Measurements from ENCODE around the gene TREH. TPM values are rescaled to one million over a fixed set of nuclear protein-coding genes. Genes with fewer than 3 reads are reported as not detected.
"Not testable (repeated sequence)": the region's sequence is repeated elsewhere in the genome, so short reads cannot be mapped to it uniquely, and the experiment has no call there.

Gene TREH
- total RNA-seq, 2 experiments from 2014 or later: not detected

DNA sequence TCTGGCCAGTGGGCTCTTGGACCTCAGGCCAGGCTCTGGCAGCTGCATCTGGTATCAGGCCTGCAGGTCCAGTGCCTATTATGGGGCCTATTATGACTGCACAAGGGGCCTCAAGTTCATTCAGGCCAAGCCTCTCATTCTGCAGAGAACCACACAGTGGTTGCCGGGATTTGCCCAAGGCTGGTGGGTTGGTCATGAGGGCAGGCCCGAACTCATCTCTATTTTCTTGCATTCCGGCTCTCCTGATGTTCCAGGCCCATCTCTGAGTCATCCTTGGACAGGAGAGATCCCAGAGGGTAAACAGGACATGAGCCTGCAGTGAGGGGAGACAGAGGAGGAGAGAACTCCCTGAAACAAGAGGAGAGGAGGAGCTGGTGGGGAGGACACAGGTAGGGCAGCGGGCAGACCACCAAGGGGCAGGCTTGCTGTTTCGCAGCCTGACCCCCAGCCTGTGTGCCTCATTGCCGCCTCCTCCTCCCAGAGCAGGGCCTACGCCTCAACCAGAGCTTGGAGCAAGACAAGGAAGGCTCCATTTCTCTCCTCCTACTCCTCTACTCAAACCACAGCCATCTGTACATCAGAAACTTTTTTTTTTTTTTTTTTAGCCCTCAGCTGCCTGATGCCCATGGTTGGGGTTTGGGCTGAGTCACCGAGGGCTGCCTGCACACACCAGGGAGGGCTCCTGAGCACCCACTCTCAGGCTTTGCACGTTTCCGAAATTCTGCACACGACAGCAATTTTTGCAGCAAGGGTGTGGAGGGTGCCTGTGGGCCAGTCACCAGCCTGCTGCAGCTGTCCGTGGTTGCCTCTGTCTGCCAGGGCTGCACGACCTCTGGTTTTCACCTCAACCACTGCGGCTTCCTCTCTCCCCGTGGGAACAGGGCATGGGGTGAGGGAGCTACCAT is 12.7 kb upstream of the TREH start:
- intact Hi-C loops (cut with micrococcal nuclease): loop anchor here (5.0 kb wide), 1 partner anchor 410 kb away; the partner anchor contains the start of gene DPAGT1
- no peak overlapping the region for H3K27ac Mint-ChIP-seq
- DNase-seq: peak; percentile 63
- H3K36me3 Mint-ChIP-seq (ENCODE audit: low read depth): no peaks in the 10 kb centered on the region
- CTCF ChIA-PET: interaction anchor here (0.5 to 5.6 kb wide), 10 partner anchors 13 to 342 kb away, joined by 3 to 49 read pairs (median 4); partner anchors contain the start of genes CXCR5, DDX6 and UPK2
- no peaks in the 10 kb centered on the region for H3K27me3 Mint-ChIP-seq (ENCODE audit: low read depth)
- H3K4me3 Mint-ChIP-seq: no peak overlapping the region
- H3K4me1 Mint-ChIP-seq (ENCODE audit: low read depth): peaks cover 63% of the 10 kb centered on the region
- H3K9me3 Mint-ChIP-seq: no peaks in the 10 kb centered on the region

DNA sequence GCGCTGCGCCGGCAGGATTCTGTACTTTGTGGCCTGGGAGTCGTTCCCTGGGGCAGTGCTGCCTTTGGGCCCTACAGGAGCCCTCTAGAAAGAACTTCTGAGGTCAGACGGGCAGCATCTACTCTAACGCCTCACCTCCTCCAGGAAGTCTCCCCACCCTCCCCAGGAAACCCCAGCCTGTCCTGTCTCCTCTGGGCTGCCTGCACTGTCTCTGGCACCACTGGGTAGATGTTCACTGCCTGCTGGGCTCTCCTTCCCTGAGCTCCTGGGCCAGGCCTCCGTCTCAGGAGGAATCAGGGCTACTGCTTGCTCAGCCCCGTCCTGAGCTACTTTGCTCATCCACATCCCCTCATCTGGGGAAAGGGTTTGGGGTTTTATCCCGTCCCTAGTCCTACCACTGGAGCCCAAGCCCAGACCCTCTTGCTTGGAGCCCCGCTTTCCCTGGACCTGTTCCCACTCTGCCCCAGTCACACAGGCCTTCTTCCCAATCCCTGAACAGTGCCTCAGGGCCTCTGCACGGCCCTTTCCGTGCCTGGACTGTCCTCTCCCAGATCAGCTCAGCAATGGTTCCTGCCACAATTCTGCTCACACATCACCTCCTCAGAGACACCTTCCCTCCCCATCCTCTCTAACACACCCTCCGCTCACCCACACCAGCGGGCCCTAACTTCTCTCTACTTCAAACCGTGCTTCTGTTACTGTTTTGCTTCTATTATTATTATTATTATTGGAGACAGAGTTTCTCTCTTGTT is 11.3 kb upstream of the TREH start:
- H3K4me1 Mint-ChIP-seq (ENCODE audit: low read depth): peaks cover 51% of the 10 kb centered on the region
- no peaks in the 10 kb centered on the region for H3K36me3 Mint-ChIP-seq (ENCODE audit: low read depth)
- peak overlapping the region; percentile 82 for H3K27ac Mint-ChIP-seq
- intact Hi-C loops (cut with micrococcal nuclease): loop anchor here (1.0 to 5.0 kb wide), 6 partner anchors 100 to 412 kb away; partner anchors contain the start of genes CXCR5, DPAGT1 and UPK2
- no peaks in the 10 kb centered on the region for H3K9me3 Mint-ChIP-seq
- CTCF ChIA-PET: interaction anchor here (0.6 to 5.6 kb wide), 37 partner anchors 8 to 365 kb away, joined by 3 to 49 read pairs (median 5); partner anchors contain the start of genes CXCR5, PHLDB1 and UPK2
- no peaks in the 10 kb centered on the region for H3K27me3 Mint-ChIP-seq (ENCODE audit: low read depth)
- no peak overlapping the region for H3K4me3 Mint-ChIP-seq
- DNase-seq: no peak

DNA sequence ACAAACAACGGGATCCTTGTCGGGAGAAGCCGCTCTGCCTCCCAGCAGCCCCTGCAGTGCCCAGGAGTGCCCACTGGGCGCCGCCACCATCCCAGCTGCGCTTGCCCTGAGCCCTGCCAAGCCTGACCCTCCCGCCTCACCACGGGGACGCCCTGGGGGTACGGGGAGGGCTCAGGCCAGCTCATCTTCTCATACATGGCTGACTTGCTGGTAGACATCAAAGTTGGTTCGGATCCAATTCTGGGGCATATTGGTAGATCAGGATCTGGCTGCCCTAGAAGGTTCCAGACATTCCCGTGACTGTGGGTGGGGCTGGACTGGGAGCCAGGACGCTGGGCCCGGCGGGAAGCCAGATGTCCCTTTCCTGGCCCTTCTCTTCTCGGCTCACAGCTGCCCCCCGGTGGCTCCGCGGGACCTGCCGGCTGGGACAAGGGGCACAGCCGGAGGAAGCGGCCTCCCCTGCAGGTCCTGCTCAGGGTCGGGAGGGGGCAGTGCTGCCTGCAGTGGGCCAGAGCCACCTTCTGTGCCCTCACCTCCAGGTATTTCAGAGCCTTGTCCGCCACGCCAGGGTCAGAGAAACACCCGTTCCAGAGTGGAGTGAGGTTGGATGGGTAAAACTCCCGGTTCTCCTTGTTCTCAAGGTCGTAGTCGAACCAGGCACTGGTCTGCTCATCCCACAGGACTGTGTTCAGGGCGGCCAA is 10.6 kb upstream of the TREH start:
- peak overlapping the region; percentile 82 for H3K27ac Mint-ChIP-seq
- peak overlapping the region; percentile 77 for H3K4me3 Mint-ChIP-seq
- H3K9me3 Mint-ChIP-seq: no peaks in the 10 kb centered on the region
- intact Hi-C loops (cut with micrococcal nuclease): loop anchor here (1.0 to 5.0 kb wide), 6 partner anchors 100 to 412 kb away; partner anchors contain the start of genes CXCR5, DPAGT1 and UPK2
- H3K36me3 Mint-ChIP-seq (ENCODE audit: low read depth): no peaks in the 10 kb centered on the region
- CTCF ChIA-PET: interaction anchor here (0.6 to 5.6 kb wide), 63 partner anchors 9 to 366 kb away, joined by 3 to 49 read pairs (median 4); partner anchors contain the start of genes CXCR5, DDX6, PHLDB1 and TRAPPC4
- DNase-seq: peak; percentile 96
- H3K4me1 Mint-ChIP-seq (ENCODE audit: low read depth): peaks cover 46% of the 10 kb centered on the region
- H3K27me3 Mint-ChIP-seq (ENCODE audit: low read depth): no peaks in the 10 kb centered on the region

DNA sequence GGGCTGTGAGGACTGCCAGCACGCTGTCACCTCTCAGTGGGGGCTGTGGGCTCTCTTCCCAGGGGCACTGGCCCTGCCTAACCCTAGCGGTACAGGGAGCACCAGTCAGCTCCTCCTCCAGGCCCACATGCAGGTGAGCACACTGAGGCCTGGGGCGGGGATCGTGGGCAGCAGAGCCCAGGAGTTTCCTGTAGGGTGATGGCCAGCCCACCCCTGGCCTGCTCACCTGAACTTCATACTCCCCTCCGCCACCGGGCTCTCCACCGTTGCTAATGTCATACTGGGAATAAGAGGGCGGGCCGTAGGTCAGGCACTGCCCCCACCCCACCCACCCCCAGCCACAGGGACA is 10.0 kb upstream of the TREH start:
- no peaks in the 10 kb centered on the region for H3K9me3 Mint-ChIP-seq

DNA sequence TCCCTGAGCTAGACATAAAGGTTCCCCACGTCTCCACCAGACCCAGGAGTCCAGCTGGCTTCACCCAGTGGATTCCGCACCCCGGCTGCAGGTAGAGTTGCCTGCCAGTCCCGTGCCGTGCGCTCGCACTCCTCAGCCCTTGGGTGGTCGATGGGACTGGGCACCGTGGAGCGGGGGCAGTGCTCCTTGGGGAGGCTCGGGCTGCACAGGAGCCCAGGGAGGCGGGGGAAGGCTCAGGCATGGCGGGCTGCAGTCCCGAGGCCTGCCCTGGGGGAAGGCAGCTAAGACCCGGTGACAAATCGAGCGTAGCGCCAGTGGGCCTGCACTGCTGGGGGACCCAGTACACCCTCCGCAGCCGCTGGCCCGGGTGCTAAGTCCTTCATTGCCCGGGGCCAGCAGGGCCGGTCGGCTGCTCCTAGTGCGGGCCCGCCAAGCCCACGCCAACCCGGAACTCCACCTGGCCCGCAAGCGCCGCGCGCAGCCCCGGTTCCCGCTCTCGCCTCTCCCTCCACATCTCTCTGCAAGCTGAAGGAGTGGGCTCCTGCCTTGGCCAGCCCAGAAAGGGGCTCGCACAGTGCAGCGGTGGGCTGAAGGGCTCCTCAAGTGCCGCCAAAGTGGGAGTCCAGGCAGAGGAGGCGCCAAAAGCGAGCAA is 9.5 kb upstream of the TREH start:
- H3K27ac Mint-ChIP-seq: no peak overlapping the region
- no peak for DNase-seq
- no peaks in the 10 kb centered on the region for H3K9me3 Mint-ChIP-seq
- CTCF ChIA-PET: interaction anchor here (0.5 to 5.6 kb wide), 42 partner anchors 8 to 633 kb away, joined by 3 to 49 read pairs (median 5); partner anchors contain the start of genes CXCR5, DDX6, TRAPPC4 and TREH
- H3K27me3 Mint-ChIP-seq (ENCODE audit: low read depth): no peaks in the 10 kb centered on the region
- no peaks in the 10 kb centered on the region for H3K36me3 Mint-ChIP-seq (ENCODE audit: low read depth)
- H3K4me1 Mint-ChIP-seq (ENCODE audit: low read depth): peaks cover 38% of the 10 kb centered on the region
- H3K4me3 Mint-ChIP-seq: no peak overlapping the region
- intact Hi-C loops (cut with micrococcal nuclease): no loop called here

More for the DNA sequence above, 10.0 kb upstream of the TREH start:
- intact Hi-C loops (cut with micrococcal nuclease): no loop called here
- no peak overlapping the region for H3K4me3 Mint-ChIP-seq
- H3K27ac Mint-ChIP-seq: no peak overlapping the region
- H3K36me3 Mint-ChIP-seq (ENCODE audit: low read depth): no peaks in the 10 kb centered on the region
- peaks cover 41% of the 10 kb centered on the region for H3K4me1 Mint-ChIP-seq (ENCODE audit: low read depth)
- CTCF ChIA-PET: interaction anchor here (0.5 to 5.6 kb wide), 62 partner anchors 9 to 367 kb away, joined by 3 to 49 read pairs (median 4); partner anchors contain the start of genes CXCR5, DDX6, PHLDB1 and TRAPPC4
- DNase-seq: peak; percentile 23
- H3K27me3 Mint-ChIP-seq (ENCODE audit: low read depth): no peaks in the 10 kb centered on the region

DNA sequence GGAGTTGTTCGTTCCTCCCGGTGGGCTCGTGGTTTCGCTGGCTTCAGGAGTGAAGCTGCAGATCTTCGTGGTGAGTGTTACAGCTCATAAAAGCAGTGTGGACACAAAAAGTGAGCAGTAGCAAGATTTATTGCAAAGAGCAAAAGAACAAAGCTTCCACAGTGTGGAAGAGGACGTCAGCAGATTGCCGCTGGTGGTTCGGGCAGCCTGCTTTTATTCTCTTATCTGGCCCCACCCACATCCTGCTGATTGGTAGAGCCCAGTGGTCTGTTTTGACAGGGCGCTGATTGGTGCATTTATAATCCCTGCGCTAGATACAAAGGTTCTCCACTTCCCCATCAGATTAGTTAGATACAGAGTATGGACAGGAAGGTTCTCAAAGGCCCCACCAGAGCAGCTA is 8.9 kb upstream of the TREH start:
- H3K9me3 Mint-ChIP-seq; H3K4me3 Mint-ChIP-seq; H3K27me3 Mint-ChIP-seq (ENCODE audit: low read depth); H3K27ac Mint-ChIP-seq; intact Hi-C loops (cut with micrococcal nuclease); H3K36me3 Mint-ChIP-seq (ENCODE audit: low read depth): not testable (repeated sequence)
- DNase-seq: peak; percentile 47
- H3K4me1 Mint-ChIP-seq (ENCODE audit: low read depth): peaks cover 34% of the 10 kb centered on the region
- CTCF ChIA-PET: interaction anchor here (0.7 to 5.6 kb wide), 11 partner anchors 9 to 634 kb away, joined by 3 to 49 read pairs (median 4); partner anchors contain the start of gene UPK2

DNA sequence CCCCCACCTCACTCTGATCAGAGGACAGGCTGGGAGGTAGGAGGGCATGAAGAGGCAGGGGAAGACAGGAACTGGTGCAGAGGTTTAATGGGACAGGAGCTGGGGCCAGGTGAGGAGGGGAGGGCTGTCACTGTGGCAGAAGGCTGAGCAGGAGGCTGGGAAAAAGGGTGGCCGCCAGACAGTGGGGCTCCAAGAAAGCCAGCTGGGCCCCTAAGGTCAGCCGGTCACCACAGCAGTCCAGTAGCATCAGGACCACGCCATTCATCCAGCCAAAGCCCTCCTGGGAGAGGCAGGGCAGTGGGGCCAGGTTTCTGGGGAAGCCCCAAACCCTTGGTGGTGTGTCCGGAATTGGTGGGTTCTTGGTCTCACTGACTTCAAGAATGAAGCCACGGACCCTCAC is 8.5 kb upstream of the TREH start:
- Mint-ChIP-seq H3K9me3 (no peaks in the 10 kb centered on the region), H3K36me3 (ENCODE audit: low read depth) (no peaks in the 10 kb centered on the region), H3K27ac (no peak overlapping the region), H3K4me1 (ENCODE audit: low read depth) (peaks cover 31% of the 10 kb centered on the region), H3K4me3 (no peak overlapping the region), H3K27me3 (ENCODE audit: low read depth) (no peaks in the 10 kb centered on the region)
- no peak for DNase-seq
- CTCF ChIA-PET: interaction anchor here (0.7 to 5.6 kb wide), 10 partner anchors 9 to 634 kb away, joined by 3 to 49 read pairs (median 6); partner anchors contain the start of gene UPK2
- intact Hi-C loops (cut with micrococcal nuclease): no loop called here

DNA sequence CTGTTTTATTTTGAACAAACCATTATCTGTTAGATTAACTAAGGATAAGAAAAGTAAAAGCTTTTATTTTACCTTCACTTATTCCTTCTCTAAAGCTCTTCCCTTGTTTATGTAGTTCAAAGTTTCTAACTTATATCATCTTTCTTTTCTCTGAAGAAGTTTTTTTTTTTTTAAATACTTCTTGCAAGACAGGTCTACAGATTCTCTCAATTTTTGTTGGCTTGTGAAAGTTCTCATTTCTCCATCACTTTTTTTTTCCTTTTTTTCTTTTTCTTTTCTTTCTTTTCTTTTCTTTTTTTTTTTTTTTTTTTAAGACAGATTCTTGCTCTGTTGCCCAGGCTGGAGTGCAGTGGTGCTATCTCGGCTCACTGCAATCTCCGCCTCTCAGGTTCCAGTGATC is 4.7 kb upstream of the TREH start:
- DNase-seq: no peak
- CTCF ChIA-PET: interaction anchor here (0.6 to 0.7 kb wide), 2 partner anchors 184 to 225 kb away, joined by 3 read pairs; no protein-coding TSS in a partner anchor
- no peaks in the 10 kb centered on the region for H3K27me3 Mint-ChIP-seq (ENCODE audit: low read depth)
- intact Hi-C loops (cut with micrococcal nuclease): no loop called here
- no peaks in the 10 kb centered on the region for H3K36me3 Mint-ChIP-seq (ENCODE audit: low read depth)
- H3K9me3 Mint-ChIP-seq: no peaks in the 10 kb centered on the region
- peaks cover 5% of the 10 kb centered on the region for H3K4me1 Mint-ChIP-seq (ENCODE audit: low read depth)
- H3K27ac Mint-ChIP-seq: no peak overlapping the region
- H3K4me3 Mint-ChIP-seq: no peak overlapping the region

DNA sequence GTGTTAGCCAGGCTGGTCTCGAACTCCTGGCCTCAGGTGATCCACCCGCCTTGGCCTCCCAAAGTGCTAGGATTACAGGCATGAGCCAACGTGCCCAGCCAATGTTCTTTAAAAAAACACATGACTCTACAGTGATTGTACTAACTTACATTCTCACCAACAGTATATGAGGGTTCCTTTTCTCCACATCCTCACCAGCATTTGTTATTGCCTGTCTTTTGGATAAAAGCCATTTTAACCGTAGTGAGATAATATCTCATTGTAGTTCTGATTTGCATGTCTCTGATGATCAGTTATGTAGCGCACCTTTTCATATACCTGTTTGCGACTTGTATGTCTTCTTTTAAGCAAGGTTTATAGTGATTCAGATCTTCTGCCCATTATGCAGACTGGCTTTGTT is 3.5 kb upstream of the TREH start:
- H3K9me3 Mint-ChIP-seq; intact Hi-C loops (cut with micrococcal nuclease); H3K4me1 Mint-ChIP-seq (ENCODE audit: low read depth); H3K27me3 Mint-ChIP-seq (ENCODE audit: low read depth); H3K4me3 Mint-ChIP-seq; CTCF ChIA-PET; H3K36me3 Mint-ChIP-seq (ENCODE audit: low read depth); DNase-seq; H3K27ac Mint-ChIP-seq: not testable (repeated sequence)

DNA sequence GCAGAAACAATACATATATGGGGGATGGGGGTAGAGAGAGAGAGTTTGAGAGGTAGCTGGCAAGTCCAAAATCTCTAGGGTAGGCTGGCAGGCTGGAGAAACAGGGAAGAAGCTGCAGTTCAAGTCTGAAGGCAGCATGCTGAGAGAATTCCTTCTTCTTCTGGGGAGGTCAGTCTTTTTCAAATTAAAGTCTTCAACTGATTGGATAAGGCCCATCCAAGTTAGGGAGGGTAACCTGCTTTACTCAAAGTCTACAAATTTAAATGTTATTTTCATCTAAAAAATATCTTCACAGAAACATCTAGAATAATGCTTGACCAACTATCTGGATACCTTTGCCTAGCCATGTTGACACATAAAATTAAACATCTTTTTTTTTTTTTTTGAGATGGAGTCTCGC is 2.9 kb upstream of the TREH start:
- Mint-ChIP-seq H3K4me3 (no peak overlapping the region), H3K27ac (no peak overlapping the region), H3K4me1 (ENCODE audit: low read depth) (no peaks in the 10 kb centered on the region), H3K9me3 (no peaks in the 10 kb centered on the region), H3K36me3 (ENCODE audit: low read depth) (no peaks in the 10 kb centered on the region), H3K27me3 (ENCODE audit: low read depth) (no peaks in the 10 kb centered on the region)
- no peak for DNase-seq
- CTCF ChIA-PET: no interaction called here
- intact Hi-C loops (cut with micrococcal nuclease): no loop called here

DNA sequence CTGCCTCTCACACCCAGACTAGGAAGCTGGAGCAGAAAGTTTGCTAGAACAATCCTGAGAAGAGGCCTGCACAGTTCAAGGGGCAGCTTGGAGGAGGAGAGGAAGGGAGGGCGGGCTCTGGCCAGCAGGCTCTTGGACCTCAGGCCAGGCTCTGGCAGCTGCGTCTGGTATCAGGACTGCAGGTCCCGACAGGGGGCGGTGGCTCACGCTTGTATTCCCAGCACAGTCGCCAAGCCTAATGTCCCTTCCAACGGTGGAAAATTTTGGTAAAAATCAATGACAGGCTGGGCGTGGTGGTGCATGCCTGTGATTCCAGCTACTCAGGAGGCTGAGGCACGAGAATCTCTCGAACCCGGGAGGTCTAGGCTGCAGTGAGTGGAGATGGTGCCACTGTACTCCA is 542 bp downstream of the TREH start:
- H3K27ac Mint-ChIP-seq; intact Hi-C loops (cut with micrococcal nuclease); H3K9me3 Mint-ChIP-seq; DNase-seq; H3K36me3 Mint-ChIP-seq (ENCODE audit: low read depth); H3K4me3 Mint-ChIP-seq; H3K4me1 Mint-ChIP-seq (ENCODE audit: low read depth); H3K27me3 Mint-ChIP-seq (ENCODE audit: low read depth): not testable (repeated sequence)
- CTCF ChIA-PET: interaction anchor here (1.4 kb wide), 1 partner anchor 11 kb away, joined by 3 read pairs; no protein-coding TSS in a partner anchor
